Muscle layer of colon (tissue), 2 donors: Measurements from ENCODE around the gene TBC1D16.

ENCODE experiments used
- H3K27ac ChIP-seq: one replicate; pipeline ENCODE4 v1.7.0; 2013; ENCODE audit warnings: low read depth, mild to moderate bottlenecking, low read length, moderate library complexity
- H3K27me3 ChIP-seq, 2 donors: one replicate each; pipeline ENCODE4 v1.7.0; 2013; ENCODE audit warnings: low read length in 2 of 2, mild to moderate bottlenecking in 2 of 2; ENCODE audit not compliant: insufficient read depth in 2 of 2, control insufficient read depth in 1 of 2
- H3K36me3 ChIP-seq: one replicate; pipeline ENCODE4 v1.7.0; 2013; ENCODE audit warnings: mild to moderate bottlenecking, low read length; ENCODE audit not compliant: insufficient read depth
- H3K4me1 ChIP-seq: one replicate; pipeline ENCODE4 v1.7.0; 2013; ENCODE audit warnings: mild to moderate bottlenecking, low read length; ENCODE audit not compliant: insufficient read depth
- H3K4me3 ChIP-seq, 2 donors: one replicate each; pipeline ENCODE4 v1.7.0; 2013; ENCODE audit warnings: low read length in 2 of 2, low read depth in 1 of 2, mild to moderate bottlenecking in 1 of 2, moderate library complexity in 1 of 2
- H3K9ac ChIP-seq: one replicate; pipeline ENCODE4 v1.7.0; 2013; ENCODE audit warnings: low read length
- H3K9me3 ChIP-seq: one replicate; pipeline ENCODE4 v1.7.0; 2013; ENCODE audit warnings: mild to moderate bottlenecking, low read length
- donor health status: abdominal sarcoma.
- donor health status: Adenocarcinoma of cecum.

Gene TBC1D16

GRCh38 chr17:80067393-80067986, 31.8 kb upstream of the TBC1D16 start:
- peaks cover 14% of the 10 kb centered on the region for H3K4me1 ChIP-seq
- no peak overlapping the region for H3K4me3 ChIP-seq
- H3K27ac ChIP-seq, result no peak overlapping the region

GRCh38 chr17:80065478-80066170, 30.0 kb upstream of the TBC1D16 start:
- Histone ChIP-seq H3K36me3 (no peaks in the 10 kb centered on the region), H3K4me1 (peaks cover 8% of the 10 kb centered on the region), H3K4me3 (no peak overlapping the region), H3K27me3 (no peaks in the 10 kb centered on the region), H3K27ac (no peak overlapping the region), H3K9ac (no peak overlapping the region), H3K9me3 (no peaks in the 10 kb centered on the region)

More at GRCh38 chr17:80067393-80067986, 31.8 kb upstream of the TBC1D16 start:
- no peaks in the 10 kb centered on the region for H3K36me3 ChIP-seq
- H3K9me3 ChIP-seq, result no peaks in the 10 kb centered on the region
- H3K9ac ChIP-seq, result no peak overlapping the region
- H3K27me3 ChIP-seq, result no peaks in the 10 kb centered on the region

- H3K9ac ChIP-seq, result no peak overlapping the region
- H3K36me3 ChIP-seq, result no peaks in the 10 kb centered on the region
- H3K27me3 ChIP-seq, result no peaks in the 10 kb centered on the region
- H3K4me3 ChIP-seq, result no peak overlapping the region
- no peaks in the 10 kb centered on the region for H3K9me3 ChIP-seq
- H3K27ac ChIP-seq, result no peak overlapping the region
- H3K4me1 ChIP-seq, result peaks cover 6% of the 10 kb centered on the region
Measured at GRCh38 chr17:80064696-80065095, 29.0 kb upstream of the TBC1D16 start.

GRCh38 chr17:80063830-80064585, 28.3 kb upstream of the TBC1D16 start:
- no peak overlapping the region for H3K9ac ChIP-seq
- no peaks in the 10 kb centered on the region for H3K27me3 ChIP-seq
- H3K4me1 ChIP-seq, result peaks cover 6% of the 10 kb centered on the region
- no peaks in the 10 kb centered on the region for H3K36me3 ChIP-seq
- H3K4me3 ChIP-seq, result no peak overlapping the region
- no peak overlapping the region for H3K27ac ChIP-seq
- H3K9me3 ChIP-seq, result no peaks in the 10 kb centered on the region

- Histone ChIP-seq H3K27ac (no peak overlapping the region), H3K4me3 (no peak overlapping the region), H3K27me3 (no peaks in the 10 kb centered on the region), H3K4me1 (no peaks in the 10 kb centered on the region), H3K9me3 (no peaks in the 10 kb centered on the region), H3K36me3 (no peaks in the 10 kb centered on the region), H3K9ac (no peak overlapping the region)
Measured at GRCh38 chr17:80061421-80061820, 25.7 kb upstream of the TBC1D16 start.

GRCh38 chr17:80060644-80061043, 25.0 kb upstream of the TBC1D16 start:
- H3K36me3 ChIP-seq, result no peaks in the 10 kb centered on the region
- H3K9me3 ChIP-seq, result no peaks in the 10 kb centered on the region
- no peaks in the 10 kb centered on the region for H3K4me1 ChIP-seq
- no peak overlapping the region for H3K4me3 ChIP-seq
- H3K9ac ChIP-seq, result no peak overlapping the region
- H3K27me3 ChIP-seq, result no peaks in the 10 kb centered on the region
- no peak overlapping the region for H3K27ac ChIP-seq

- Histone ChIP-seq H3K36me3 (no peaks in the 10 kb centered on the region), H3K4me1 (no peaks in the 10 kb centered on the region), H3K27me3 (no peaks in the 10 kb centered on the region), H3K4me3 (no peak overlapping the region), H3K27ac (no peak overlapping the region), H3K9ac (no peak overlapping the region), H3K9me3 (no peaks in the 10 kb centered on the region)
Measured at GRCh38 chr17:80058311-80058955, 22.8 kb upstream of the TBC1D16 start.

- Histone ChIP-seq H3K9ac (no peak overlapping the region), H3K27ac (no peak overlapping the region), H3K9me3 (no peaks in the 10 kb centered on the region), H3K4me1 (no peaks in the 10 kb centered on the region), H3K36me3 (no peaks in the 10 kb centered on the region), H3K27me3 (no peaks in the 10 kb centered on the region), H3K4me3 (no peak overlapping the region)
Measured at GRCh38 chr17:80055597-80055996, 19.9 kb upstream of the TBC1D16 start.

- Histone ChIP-seq H3K27ac (no peak overlapping the region), H3K9ac (no peak overlapping the region)
Measured at GRCh38 chr17:80053102-80053501, 17.4 kb upstream of the TBC1D16 start.

GRCh38 chr17:80051681-80052080, 16.0 kb upstream of the TBC1D16 start:
- Histone ChIP-seq H3K36me3 (peaks cover 5% of the 10 kb centered on the region), H3K27ac (no peak overlapping the region), H3K4me3 (no peak overlapping the region), H3K27me3 (no peaks in the 10 kb centered on the region), H3K9me3 (no peaks in the 10 kb centered on the region), H3K4me1 (no peaks in the 10 kb centered on the region), H3K9ac (no peak overlapping the region)

More at GRCh38 chr17:80053102-80053501, 17.4 kb upstream of the TBC1D16 start:
- Histone ChIP-seq H3K9me3 (no peaks in the 10 kb centered on the region), H3K4me1 (no peaks in the 10 kb centered on the region), H3K4me3 (no peak overlapping the region), H3K27me3 (no peaks in the 10 kb centered on the region), H3K36me3 (peaks cover 5% of the 10 kb centered on the region)

- H3K4me1 ChIP-seq, result no peaks in the 10 kb centered on the region
- H3K9me3 ChIP-seq, result no peaks in the 10 kb centered on the region
- peaks cover 5% of the 10 kb centered on the region for H3K36me3 ChIP-seq
- no peak overlapping the region for H3K9ac ChIP-seq
- H3K27ac ChIP-seq, result no peak overlapping the region
- no peak overlapping the region for H3K4me3 ChIP-seq
- no peaks in the 10 kb centered on the region for H3K27me3 ChIP-seq
Measured at GRCh38 chr17:80050706-80051105, 15.0 kb upstream of the TBC1D16 start.
